HCT116 (cell line): ENCODE results near the gene RNF150. TPM values are rescaled to one million over a fixed set of nuclear protein-coding genes. Genes with fewer than 3 reads are reported as not detected.

ENCODE experiments used
- ATAC-seq: fragments of 200-7000 bp; cut with Tn5 transposase; 2 replicates; pipeline ENCODE4 v1.9.1; 2020; ENCODE audit warnings: mild to moderate bottlenecking, moderate library complexity
- BruUV-seq: library from RNA; stranded (reverse); fragments of 400-500 nt; replicated peaks from 2 replicates; lab custom pipeline; 2021; lab: Mats Ljungman, UMichigan
- CTCF ChIA-PET: fragments of 300-600 bp; sonication (Branson Sonifier 250); formaldehyde crosslinking; loops from one replicate; lab custom pipeline; 2021; ENCODE audit warnings: antibody characterized with exemption; lab: Charles Lee
- POLR2A ChIA-PET: fragments of 300-600, 350-600 bp; sonication (Branson Sonifier 250); formaldehyde crosslinking; loops from one replicate; lab custom pipeline; 2021; ENCODE audit warnings: antibody characterized with exemption; lab: Charles Lee
- RAD21 ChIA-PET, 2 experiments: fragments of 300-600 bp; sonication (Branson Sonifier 250); formaldehyde crosslinking; loops; one replicate each; lab custom pipeline; 2023; ENCODE audit warnings: low total read pairs in 2 of 2; ENCODE audit not compliant: uncharacterized antibody in 2 of 2, unreplicated experiment in 2 of 2, low non-redundant PET in 1 of 2; lab: Charles Lee
- DNase-seq: peaks from one replicate; pipeline ENCODE4 v3.0.0-alpha.2; 2010; ENCODE audit warnings: low read depth, low spot score
- H2AFZ ChIP-seq: fragments of 200-600 bp; shearing (Covaris generic), sonication (generic); 2 replicates; pipeline ENCODE4 v1.6.1; 2017; ENCODE audit warnings: low read depth, mixed run types, mixed read lengths, antibody characterized with exemption, low read length; ENCODE audit not compliant: poor library complexity, severe bottlenecking
- H3K27ac ChIP-seq: 2 replicates; pipeline ENCODE4 v1.5.1; 2012; ENCODE audit warnings: low read depth, low read length
- H3K27me3 ChIP-seq: fragments of 200-600 bp; sonication (generic); 2 replicates; pipeline ENCODE4 v1.6.1; 2016; ENCODE audit warnings: mixed run types, low read length, mixed read lengths; ENCODE audit not compliant: insufficient read depth
- H3K36me3 ChIP-seq, 2 experiments: fragments of 200-500 bp in 1 of 2; fragments of 200-600 bp in 1 of 2; sonication (Bioruptor generic) in 1 of 2; sonication (generic) in 1 of 2; 2 replicates each; pipeline versions ENCODE4 v1.5.1 to v1.6.1; 2014 to 2016; ENCODE audit warnings: low read length in 2 of 2, inconsistent platforms in 1 of 2, mixed read lengths in 1 of 2, mixed run types in 1 of 2; ENCODE audit not compliant: insufficient read depth in 2 of 2, control insufficient read depth in 1 of 2
- H3K4me1 ChIP-seq, 2 experiments: fragments of 200-600 bp in 1 of 2; sonication (generic) in 1 of 2; 2 replicates each; pipeline versions ENCODE4 v1.5.1 to v1.6.1; 2012 to 2017; ENCODE audit warnings: low read length in 2 of 2, inconsistent platforms in 1 of 2, mild to moderate bottlenecking in 1 of 2, mixed read lengths in 1 of 2, mixed run types in 1 of 2, moderate library complexity in 1 of 2; ENCODE audit not compliant: insufficient read depth in 2 of 2, control insufficient read depth in 1 of 2
- H3K4me2 ChIP-seq: fragments of 200-600 bp; sonication (generic); 2 replicates; pipeline ENCODE4 v1.6.1; 2017; ENCODE audit warnings: mixed run types, low read length, mixed read lengths
- H3K4me3 ChIP-seq, 2 experiments: fragments of 200-600 bp in 1 of 2; sonication (generic) in 1 of 2; replicated peaks in 1 of 2; 2 replicates each; pipeline ENCODE4 v1.5.1; 2011 to 2016; ENCODE audit warnings: low read length in 2 of 2, control low read depth in 1 of 2, low read depth in 1 of 2, mild to moderate bottlenecking in 1 of 2, mixed read lengths in 1 of 2, mixed run types in 1 of 2
- H3K79me2 ChIP-seq: fragments of 200-600 bp; sonication (generic); 2 replicates; pipeline ENCODE4 v1.6.1; 2017; ENCODE audit warnings: mild to moderate bottlenecking, mixed run types, low read length, moderate library complexity, mixed read lengths; ENCODE audit not compliant: insufficient read depth
- H3K9ac ChIP-seq: fragments of 200-600 bp; sonication (generic); 2 replicates; pipeline ENCODE4 v1.6.1; 2016; ENCODE audit warnings: low read length, mixed read lengths
- H3K9me2 ChIP-seq: fragments of 200-600 bp; sonication (generic), shearing (Covaris generic); 2 replicates; pipeline ENCODE4 v1.6.1; 2017; ENCODE audit warnings: mixed run types, mild to moderate bottlenecking, moderate library complexity; ENCODE audit not compliant: insufficient read depth
- H3K9me3 ChIP-seq, 2 experiments: fragments of 200-500 bp in 1 of 2; fragments of 200-600 bp in 1 of 2; sonication (Bioruptor generic) in 1 of 2; sonication (generic) in 1 of 2; 2 replicates each; pipeline ENCODE4 v1.6.1; 2014 to 2017; ENCODE audit warnings: low read length in 2 of 2, mixed read lengths in 2 of 2, inconsistent platforms in 1 of 2, low read depth in 1 of 2, mild to moderate bottlenecking in 1 of 2, mixed run types in 1 of 2, moderate library complexity in 1 of 2; ENCODE audit not compliant: control insufficient read depth in 1 of 2, insufficient read depth in 1 of 2
- H4K20me1 ChIP-seq: fragments of 200-600 bp; sonication (generic), shearing (Covaris generic); 2 replicates; pipeline ENCODE4 v1.6.1; 2017; ENCODE audit warnings: mixed run types, mild to moderate bottlenecking, moderate library complexity; ENCODE audit not compliant: insufficient read depth
- ATF3 ChIP-seq: IDR thresholded peaks from 2 replicates; pipeline ENCODE4 v1.6.1; 2012
- ELF1 ChIP-seq: IDR thresholded peaks from 2 replicates; pipeline ENCODE4 v1.6.1; 2012; ENCODE audit warnings: low read depth, borderline replicate concordance
- EZH2 ChIP-seq: fragments of 200-600 bp; sonication (generic); IDR thresholded peaks from 2 replicates; pipeline ENCODE4 v1.6.1; 2017; ENCODE audit warnings: antibody characterized with exemption, mixed run types
- EZH2phosphoT487 ChIP-seq: fragments of 200-600 bp; IDR thresholded peaks from 2 replicates; pipeline ENCODE4 v1.6.1; 2018; ENCODE audit warnings: antibody characterized with exemption, borderline replicate concordance
- FOSL1 ChIP-seq: IDR thresholded peaks from 2 replicates; pipeline ENCODE4 v1.6.1; 2012; ENCODE audit warnings: low read depth
- POLR2A ChIP-seq: IDR thresholded peaks from 2 replicates; pipeline ENCODE4 v1.7.0; 2011; ENCODE audit warnings: borderline replicate concordance; ENCODE audit not compliant: insufficient read depth, insufficient read length; ENCODE audit errors: extremely low read depth
- RAD21 ChIP-seq: IDR thresholded peaks from 2 replicates; pipeline ENCODE4 v1.6.1; 2012; ENCODE audit warnings: low read depth, mild to moderate bottlenecking
- SIN3A ChIP-seq: IDR thresholded peaks from 2 replicates; pipeline ENCODE4 v1.6.1; 2012; ENCODE audit warnings: low read depth
- SRF ChIP-seq: IDR thresholded peaks from 2 replicates; pipeline ENCODE4 v1.6.1; 2012; ENCODE audit warnings: low read depth
- YY1 ChIP-seq: IDR thresholded peaks from 2 replicates; pipeline ENCODE4 v1.6.1; 2011; ENCODE audit warnings: low read length, low read depth, moderate library complexity, mild to moderate bottlenecking; ENCODE audit not compliant: insufficient replicate concordance; ENCODE audit errors: extremely low read depth
- ZFX ChIP-seq: fragments of 450-650 bp; IDR thresholded peaks from 2 replicates; pipeline ENCODE4 v1.6.1; 2017
- ZNF274 ChIP-seq: fragments of 200-500 bp; sonication (Bioruptor generic); IDR thresholded peaks from 2 replicates; pipeline ENCODE4 v1.6.1; 2014; ENCODE audit warnings: mild to moderate bottlenecking, low read depth, low read length, inconsistent platforms
- intact Hi-C: fragments of 100-400 bp; cut with micrococcal nuclease; formaldehyde crosslinking; loops from 2 replicates; pipeline ENCODE4 v1.10.0; 2022
- total RNA-seq: library from RNA; stranded (reverse); gene quantifications from one replicate; pipeline ENCODE4 v1.2.1, GENCODE V29; 2021; ENCODE audit not compliant: unreplicated experiment
- TF ChIP-seq, protein P1 (sequence below): IDR thresholded peaks from 2 replicates; pipeline ENCODE4 v1.6.1; 2012

The RNF150 gene
- total RNA-seq, 1 experiment from 2014 or later: 0.07 TPM

DNA sequence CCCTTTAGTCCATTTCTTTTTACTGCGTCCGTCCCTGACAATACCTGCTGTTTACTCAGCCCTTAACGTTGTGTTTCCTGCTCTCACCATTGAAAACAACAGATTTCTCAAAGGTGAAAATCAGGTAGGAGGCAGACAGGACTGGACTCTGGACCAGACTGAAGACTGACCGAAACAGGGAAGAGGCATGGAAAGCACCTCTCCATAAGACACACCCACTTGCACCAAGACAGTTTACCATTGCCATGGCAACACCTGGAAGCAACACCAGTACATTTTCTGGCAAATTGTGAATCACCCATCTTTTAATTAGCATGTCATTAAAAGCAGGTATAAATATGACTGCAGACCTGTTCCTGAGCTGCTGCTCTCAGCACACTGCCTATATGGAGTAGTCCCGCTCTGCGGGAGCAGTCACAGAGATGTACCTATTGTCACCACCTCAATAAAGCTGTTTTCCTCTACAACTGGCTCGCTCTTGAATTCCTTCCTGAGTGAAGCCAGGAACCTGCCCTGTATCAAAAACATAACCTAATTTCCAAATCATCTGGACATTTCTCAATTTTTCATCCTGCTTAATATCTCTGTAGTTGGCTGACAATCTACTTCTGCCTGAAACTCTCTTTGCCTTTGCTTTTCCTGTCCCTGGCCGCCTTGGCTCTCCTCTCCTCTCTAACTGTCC lies 117.0 kb downstream of the RNF150 start:
- intact Hi-C loops: no loop called here
- no peaks in the 10 kb centered on the region for H4K20me1 ChIP-seq
- ChIA-PET RAD21 (no interaction called here), CTCF (no interaction called here), POLR2A (no interaction called here)
- DNase-seq (no peak), ATAC-seq (no peak)
- BruUV-seq: no TSS peak
- H3K9ac ChIP-seq: no peak overlapping the region
- H2AFZ ChIP-seq: no peak overlapping the region
- no peak overlapping the region for H3K4me3 ChIP-seq
- H3K4me2 ChIP-seq: no peak overlapping the region
- no peaks in the 10 kb centered on the region for H3K79me2 ChIP-seq
- H3K9me3 ChIP-seq: no peaks in the 10 kb centered on the region
- no peak overlapping the region for H3K27ac ChIP-seq
- TF ChIP-seq FOSL1 (no peak), SRF (no peak), YY1 (no peak), EZH2 (no peak), ELF1 (no peak), ATF3 (no peak), ZNF274 (no peak), EZH2phosphoT487 (no peak), POLR2A (no peak), RAD21 (no peak), SIN3A (no peak), ZFX (no peak)
- TF ChIP-seq, protein P1, sequence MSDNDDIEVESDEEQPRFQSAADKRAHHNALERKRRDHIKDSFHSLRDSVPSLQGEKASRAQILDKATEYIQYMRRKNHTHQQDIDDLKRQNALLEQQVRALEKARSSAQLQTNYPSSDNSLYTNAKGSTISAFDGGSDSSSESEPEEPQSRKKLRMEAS: no peak
- H3K36me3 ChIP-seq: no peaks in the 10 kb centered on the region
- H3K27me3 ChIP-seq: no peaks in the 10 kb centered on the region
- no peaks in the 10 kb centered on the region for H3K4me1 ChIP-seq
- no peaks in the 10 kb centered on the region for H3K9me2 ChIP-seq
